Posterior vena cava (tissue), 2 donors: ENCODE results near the gene ZNF775. TPM values are rescaled to one million over a fixed set of nuclear protein-coding genes. Genes with fewer than 3 reads are reported as not detected.
A peak's percentile ranks its signal among the peaks of the same experiment; 100 is the strongest.

ENCODE experiments used
- DNase-seq: peaks from one replicate; pipeline ENCODE4 v3.0.0-alpha.2; 2020; ENCODE audit warnings: low spot score
- intact Hi-C, 2 donors: fragments of 100-400 bp; cut with DNase I; formaldehyde crosslinking; loops; one replicate each; pipeline versions ENCODE4 v1.14.1 to v1.14.2; 2022 to 2023
- total RNA-seq, 2 donors: library from RNA; stranded (reverse); fragmentation: NEBNext Ultra II Directional; extraction: Animal tissue kit (Norgen Biotek cat#: 25700); gene quantifications; one replicate each; pipeline ENCODE4 v1.2.1, GENCODE V29; 2021
- donor health status: DM: yes; HTN: yes; CAD: no.
- donor health status: DM: yes; HTN: yes; CAD: no.

Gene ZNF775
- total RNA-seq, 2 donors from 2014 or later, result 4.6 to 5.0 TPM

- DNase-seq, result no peak
- intact Hi-C loops, result no loop called here
Observed at GRCh38 chr7:150365673-150366398, 13.3 kb upstream of the ZNF775 start.

GRCh38 chr7:150367677-150368095 lies 11.4 kb upstream of the ZNF775 start:
- intact Hi-C loops, result no loop called here
- DNase-seq, result no peak

- peak; percentile 97 for DNase-seq
- intact Hi-C loops, result no loop called here
Observed at GRCh38 chr7:150368096-150368883, 10.8 kb upstream of the ZNF775 start, which contains the start of gene REPIN1. TSS of gene REPIN1 (plus strand) at chr7:150368822. CDS start at chr7:150369712, 890 bp downstream.

- no peak for DNase-seq
- intact Hi-C loops, result no loop called here
Observed at GRCh38 chr7:150368884-150369747, 10.0 kb upstream of the ZNF775 start.

- no peak for DNase-seq
- intact Hi-C loops, result loop anchor here in 1 of 2 donors (5.0 kb wide), 1 partner anchor 37 kb away; a partner anchor contains a TSS
Observed at GRCh38 chr7:150369748-150370501, 9.2 kb upstream of the ZNF775 start.

GRCh38 chr7:150370612-150371071 lies 8.5 kb upstream of the ZNF775 start:
- intact Hi-C loops, result loop anchor here in 1 of 2 donors (5.0 kb wide), 1 partner anchor 37 kb away; a partner anchor contains a TSS

GRCh38 chr7:150371131-150371995 lies 7.8 kb upstream of the ZNF775 start:
- intact Hi-C loops, result loop anchor here in 1 of 2 donors (5.0 kb wide), 1 partner anchor 36 kb away; a partner anchor contains a TSS
- no peak for DNase-seq

More at GRCh38 chr7:150370612-150371071, 8.5 kb upstream of the ZNF775 start:
- no peak for DNase-seq

- intact Hi-C loops, result loop anchor here in 1 of 2 donors (5.0 kb wide), 1 partner anchor 35 kb away; a partner anchor contains a TSS
- no peak for DNase-seq
Observed at GRCh38 chr7:150371996-150372270, 7.2 kb upstream of the ZNF775 start.

- intact Hi-C loops, result loop anchor here in 1 of 2 donors (5.0 kb wide), 1 partner anchor 35 kb away; a partner anchor contains a TSS
- DNase-seq, result no peak
Observed at GRCh38 chr7:150372271-150373048, 6.7 kb upstream of the ZNF775 start.

- no peak for DNase-seq
Observed at GRCh38 chr7:150373049-150373801, 5.9 kb upstream of the ZNF775 start.

GRCh38 chr7:150374026-150374425 lies 5.1 kb upstream of the ZNF775 start:
- DNase-seq, result no peak
- intact Hi-C loops, result loop anchor here in 1 of 2 donors (5.0 kb wide), 1 partner anchor 33 kb away; a partner anchor contains a TSS

More at GRCh38 chr7:150373049-150373801, 5.9 kb upstream of the ZNF775 start:
- intact Hi-C loops, result loop anchor here in 1 of 2 donors (5.0 kb wide), 1 partner anchor 34 kb away; a partner anchor contains a TSS

- intact Hi-C loops, result loop anchor here in 1 of 2 donors (5.0 kb wide), 1 partner anchor 33 kb away; a partner anchor contains a TSS
- DNase-seq, result no peak
Observed at GRCh38 chr7:150374472-150374871, 4.7 kb upstream of the ZNF775 start.

GRCh38 chr7:150375662-150376521 lies 3.2 kb upstream of the ZNF775 start:
- intact Hi-C loops, result no loop called here
- DNase-seq, result no peak

- intact Hi-C loops, result no loop called here
Observed at GRCh38 chr7:150376560-150376959, 2.6 kb upstream of the ZNF775 start.

GRCh38 chr7:150377196-150377595 lies 1.9 kb upstream of the ZNF775 start:
- DNase-seq, result no peak
- intact Hi-C loops, result no loop called here

More at GRCh38 chr7:150376560-150376959, 2.6 kb upstream of the ZNF775 start:
- DNase-seq, result no peak
